ENCODE data around the gene F5.

The F5 gene

DNA sequence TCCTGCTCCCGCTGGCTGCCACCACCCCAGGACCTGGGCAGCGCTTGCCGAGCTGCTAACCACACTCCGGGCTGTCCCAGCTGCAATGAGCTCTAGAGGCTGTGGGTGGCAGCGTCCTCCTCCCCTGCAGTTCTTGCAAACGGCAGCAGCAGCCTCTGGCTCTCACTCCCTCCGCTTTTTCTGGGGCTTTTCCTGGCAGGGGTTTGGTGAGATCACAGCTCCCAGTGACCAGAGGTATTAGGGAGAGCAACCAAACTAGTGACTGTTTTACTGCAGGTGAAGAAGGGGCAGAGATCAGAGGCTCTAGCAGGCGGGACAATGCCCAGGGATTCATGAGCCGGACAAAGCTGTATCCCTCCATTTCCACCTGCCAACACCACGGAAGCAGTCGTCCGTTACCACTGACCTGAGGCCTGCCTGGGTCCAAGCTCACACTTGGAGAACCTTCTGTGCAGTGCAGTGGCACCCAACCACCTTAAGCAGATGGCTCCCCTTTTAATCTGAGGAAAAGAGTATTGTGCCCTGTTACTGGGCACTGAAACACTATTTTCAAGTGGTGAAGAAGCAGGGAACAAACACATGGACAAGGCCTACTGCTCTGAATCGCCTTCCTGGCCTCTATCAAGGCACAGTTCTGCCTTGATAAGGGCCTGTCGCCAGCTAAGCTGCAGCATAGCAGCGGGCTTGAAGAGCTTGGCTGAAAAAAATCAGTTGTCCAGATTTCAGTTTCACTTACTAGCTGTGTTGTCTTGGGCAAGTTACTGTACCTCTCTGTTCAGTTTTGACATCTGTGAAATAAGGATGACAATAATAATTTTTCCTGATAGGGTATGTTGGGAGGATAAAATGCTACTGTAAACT is at the start of gene F5:
Gene F5 (minus strand): TSS at position 87 of the 861 bp plus-strand sequence. CDS start 95 bp downstream, outside the sequence.
- no peak for DNase-seq

DNA sequence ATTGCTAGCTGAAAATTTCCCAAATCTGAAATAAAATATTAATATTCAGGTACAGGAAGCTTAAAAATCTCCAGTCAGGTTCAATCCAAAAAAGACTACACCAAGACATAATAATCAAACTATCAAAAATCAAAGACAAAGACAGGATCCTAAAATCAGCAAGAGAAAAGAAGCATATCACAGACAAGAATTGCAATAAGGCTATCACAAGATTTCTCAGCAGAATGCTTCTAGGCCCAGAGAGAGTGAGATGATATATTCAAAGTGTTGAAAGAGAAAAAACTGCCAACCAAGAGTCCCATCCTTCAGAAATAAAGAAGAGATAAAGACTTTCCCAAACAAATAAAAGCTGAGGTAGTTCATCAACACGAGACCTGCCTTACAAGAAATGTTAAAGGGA is 48.6 kb upstream of the F5 start:
- no peak for DNase-seq

GRCh38 chr1:169634145-169634544 is 47.9 kb upstream of the F5 start:
- DNase-seq, result no peak

GRCh38 chr1:169631249-169631648 is 45.0 kb upstream of the F5 start:
- DNase-seq, result no peak

DNA sequence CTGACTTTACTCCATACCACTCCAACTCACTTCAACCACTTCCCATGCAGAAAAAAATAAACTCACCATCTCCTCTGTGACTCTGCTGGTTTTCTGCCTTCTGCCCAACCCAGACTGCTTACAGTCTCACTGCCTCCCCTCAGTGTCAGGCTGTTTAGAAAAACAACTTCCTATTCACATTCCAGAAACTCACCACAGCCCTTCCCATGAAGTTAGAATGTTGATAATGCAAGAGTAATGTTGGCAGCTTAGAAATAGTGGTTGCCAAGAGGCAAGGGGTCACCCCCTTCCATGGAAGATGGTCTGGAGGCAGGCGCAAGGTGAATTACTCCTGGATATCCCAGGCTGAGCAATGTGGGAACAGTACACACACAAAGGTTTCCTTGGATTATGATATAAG is 43.7 kb upstream of the F5 start, which contains the start of gene SELP:
Gene SELP (minus strand): TSS at position 119 of the 400 bp plus-strand sequence. CDS start 50 bp downstream, at position 69.
- no peak for DNase-seq

DNA sequence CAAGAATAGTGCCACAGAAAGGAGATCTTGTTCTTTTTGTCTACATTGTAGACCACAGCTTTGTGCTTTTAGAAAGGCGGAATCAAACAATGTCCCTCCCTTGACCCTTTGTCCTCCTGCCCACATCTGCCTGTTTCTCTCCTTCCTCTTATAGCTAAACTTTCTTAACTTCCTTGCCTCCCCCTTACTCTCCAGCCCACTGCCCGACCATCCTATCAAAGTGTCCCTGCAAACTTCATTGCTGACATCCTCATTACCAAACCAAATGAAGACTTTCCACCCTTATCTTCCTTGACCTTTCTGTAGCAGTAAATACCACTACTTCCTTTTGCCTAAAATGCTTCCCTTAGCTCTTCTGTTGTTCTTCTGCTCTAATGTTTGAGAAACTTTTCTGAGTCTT is 38.6 kb upstream of the F5 start:
- DNase-seq, result no peak

DNA sequence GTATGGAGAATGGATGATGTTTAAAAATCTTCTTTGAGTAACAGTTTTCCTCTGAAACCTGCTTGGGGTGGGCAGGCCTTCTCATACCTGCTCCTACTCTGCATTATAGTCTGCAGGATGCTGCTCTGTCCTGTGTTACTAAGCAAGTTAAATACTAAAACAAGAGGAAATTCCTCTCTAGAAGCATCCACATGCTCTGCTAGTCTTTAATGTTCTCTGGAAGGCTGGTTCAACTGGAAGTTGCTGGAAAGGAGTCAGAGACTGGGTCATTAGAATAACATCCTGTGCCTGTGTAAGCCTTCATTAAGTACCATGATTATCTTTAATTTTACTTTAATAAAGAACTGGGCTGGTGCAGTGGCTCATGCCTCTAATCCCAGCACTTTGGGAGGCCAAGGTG is 37.8 kb upstream of the F5 start:
- DNase-seq, result no peak

DNA sequence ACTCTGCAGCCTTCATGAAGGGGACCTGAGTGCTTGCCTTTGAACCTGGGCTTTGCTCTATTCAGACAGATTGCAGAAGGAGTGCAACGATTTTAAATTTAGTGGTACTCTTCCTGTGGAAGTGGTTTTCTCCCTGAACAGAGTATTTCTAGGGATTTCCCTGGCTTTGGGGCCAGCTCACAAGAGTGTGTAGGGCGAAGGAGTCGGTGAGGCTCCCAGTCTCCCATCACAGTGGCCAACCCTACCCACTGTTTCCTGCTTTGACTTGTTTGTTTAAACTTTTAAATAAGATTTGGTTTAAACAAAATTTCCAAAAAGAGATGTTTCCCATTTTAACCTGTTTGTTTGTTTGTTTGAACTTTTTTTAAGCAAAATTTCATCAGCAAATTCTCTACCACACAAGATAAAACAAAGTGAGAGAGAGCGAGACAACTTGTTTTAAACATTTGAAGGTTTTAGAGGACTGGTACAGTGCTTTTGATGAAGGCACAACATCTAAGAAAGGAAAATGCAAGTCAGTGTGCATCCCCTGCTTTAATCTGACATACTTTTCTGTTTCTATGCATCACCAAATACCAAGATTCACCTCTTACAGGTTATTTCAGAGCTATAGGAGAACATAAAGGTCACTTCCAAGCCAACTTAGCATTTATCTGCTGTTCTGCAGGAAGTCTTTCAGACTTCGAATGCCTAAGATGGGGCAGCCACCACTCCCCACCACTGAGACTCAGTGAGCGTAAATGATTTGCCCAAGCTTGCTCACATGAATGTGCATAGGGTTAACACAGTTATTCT is 37.0 kb upstream of the F5 start:
- no peak for DNase-seq

DNA sequence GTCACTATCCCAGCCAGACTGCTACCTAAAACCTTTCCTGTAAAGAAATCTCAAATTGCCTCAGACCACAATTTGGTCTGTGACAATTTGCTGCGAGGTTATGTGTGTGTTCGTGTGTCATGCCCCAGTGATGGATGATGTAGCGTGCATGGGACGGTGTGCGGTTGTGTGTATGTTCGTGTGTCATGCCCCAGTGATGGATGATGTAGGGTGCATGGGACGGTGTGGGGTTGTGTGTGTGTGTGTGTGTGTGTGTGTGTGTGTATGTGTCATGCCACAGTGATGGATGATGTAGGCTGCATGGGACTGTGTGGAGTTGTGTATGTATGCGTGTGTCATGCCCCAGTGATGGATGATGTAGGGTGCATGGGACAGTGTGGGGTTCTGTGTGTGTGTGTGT is 34.3 kb upstream of the F5 start:
- no peak for DNase-seq

GRCh38 chr1:169618367-169618766 is 32.1 kb upstream of the F5 start:
- no peak for DNase-seq

DNA sequence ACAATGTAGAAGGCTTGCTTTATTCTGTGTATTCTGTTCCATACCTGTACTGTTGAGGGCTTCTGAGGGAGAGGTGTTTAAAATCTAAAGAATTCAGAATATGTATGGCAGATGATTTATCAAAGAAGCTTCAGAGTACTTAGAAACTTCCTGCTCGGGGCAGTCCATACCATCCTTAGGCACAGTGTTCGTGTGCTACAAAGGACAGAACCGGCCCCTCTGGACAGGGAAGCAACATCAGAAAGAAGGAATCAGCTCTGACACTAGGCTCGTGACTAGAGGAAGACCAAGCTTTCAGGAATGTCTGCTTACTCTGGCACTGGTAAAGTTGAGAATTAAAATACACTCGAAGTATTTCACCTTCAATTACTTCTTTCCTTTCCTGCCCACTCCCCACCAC is 29.5 kb upstream of the F5 start:
- no peak for DNase-seq

DNA sequence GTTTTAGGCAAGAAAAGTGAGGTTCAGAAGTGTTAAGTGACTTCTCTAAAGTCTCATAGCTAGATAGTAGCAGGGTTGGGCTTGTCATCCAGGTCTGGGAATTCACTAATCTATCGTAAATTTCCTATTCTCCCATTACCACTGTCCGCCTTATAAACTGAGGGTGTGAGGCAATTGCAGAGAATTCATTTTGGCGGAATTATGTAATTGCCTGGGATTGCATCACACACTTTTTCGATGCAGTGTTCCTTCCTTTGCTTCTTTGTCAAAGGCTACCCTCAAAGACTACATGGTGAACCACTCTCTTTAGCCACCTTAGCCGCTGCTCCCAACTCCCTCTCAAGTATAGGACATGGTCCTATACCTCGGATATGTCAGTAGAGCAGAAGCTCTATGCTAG is 24.6 kb upstream of the F5 start:
- DNase-seq, result no peak

- DNase-seq, result no peak
Measured at GRCh38 chr1:169610108-169610507, 23.8 kb upstream of the F5 start.

DNA sequence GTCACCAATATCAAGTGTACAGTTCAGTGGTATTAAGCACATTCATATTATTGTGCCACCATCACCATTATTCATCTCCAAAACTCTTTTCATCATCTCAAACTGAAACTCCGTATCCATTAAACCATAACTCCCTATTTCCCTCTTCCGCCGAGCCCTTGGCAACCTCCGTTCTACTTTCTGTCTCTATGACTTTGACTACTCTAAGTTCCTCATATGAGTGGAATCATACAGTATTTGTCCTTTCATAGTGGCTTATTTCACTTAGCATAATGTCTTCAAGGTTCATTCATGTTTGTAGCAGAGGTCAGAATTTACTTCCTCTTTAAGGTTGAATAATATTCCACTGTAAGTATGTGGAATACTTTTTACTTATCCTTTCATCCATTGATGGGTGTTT is 21.9 kb upstream of the F5 start:
- no peak for DNase-seq

DNA sequence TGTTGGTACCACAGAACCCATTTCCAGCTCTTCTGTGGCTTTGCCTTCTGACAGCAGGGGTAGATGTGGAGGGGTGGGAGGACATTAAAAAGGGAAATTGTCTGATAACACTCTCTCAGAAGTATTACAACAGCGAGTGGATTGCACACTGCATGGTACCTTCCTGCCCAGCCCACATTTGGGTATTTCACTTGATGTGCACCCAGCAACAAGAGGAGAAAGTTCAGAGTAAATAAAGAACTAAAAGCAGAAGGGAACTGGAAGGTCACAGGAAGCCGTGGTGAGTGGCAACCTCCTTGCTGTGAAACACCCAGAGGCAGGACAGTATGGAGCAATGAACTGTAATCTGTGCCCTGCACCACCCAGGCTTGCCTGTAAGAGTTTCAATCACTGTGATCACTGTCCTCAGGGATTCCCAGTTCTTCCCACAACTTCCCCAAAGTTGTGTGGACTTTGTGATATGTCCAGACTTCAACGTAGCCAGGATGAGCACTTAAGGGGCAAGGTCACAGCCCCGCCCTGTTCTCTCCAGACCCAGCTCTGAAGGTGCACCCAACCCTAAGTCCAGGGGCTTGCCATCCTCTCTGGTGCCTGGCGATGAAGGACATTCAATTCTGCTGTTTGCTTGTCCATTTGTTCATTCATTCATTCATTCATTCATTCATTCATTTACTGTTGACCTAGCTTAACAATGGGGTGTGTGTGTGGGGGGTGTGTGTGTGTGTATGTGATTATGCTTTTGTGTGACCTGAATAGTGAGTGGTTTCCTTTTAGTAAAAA is 18.7 kb upstream of the F5 start:
- DNase-seq, result no peak

DNA sequence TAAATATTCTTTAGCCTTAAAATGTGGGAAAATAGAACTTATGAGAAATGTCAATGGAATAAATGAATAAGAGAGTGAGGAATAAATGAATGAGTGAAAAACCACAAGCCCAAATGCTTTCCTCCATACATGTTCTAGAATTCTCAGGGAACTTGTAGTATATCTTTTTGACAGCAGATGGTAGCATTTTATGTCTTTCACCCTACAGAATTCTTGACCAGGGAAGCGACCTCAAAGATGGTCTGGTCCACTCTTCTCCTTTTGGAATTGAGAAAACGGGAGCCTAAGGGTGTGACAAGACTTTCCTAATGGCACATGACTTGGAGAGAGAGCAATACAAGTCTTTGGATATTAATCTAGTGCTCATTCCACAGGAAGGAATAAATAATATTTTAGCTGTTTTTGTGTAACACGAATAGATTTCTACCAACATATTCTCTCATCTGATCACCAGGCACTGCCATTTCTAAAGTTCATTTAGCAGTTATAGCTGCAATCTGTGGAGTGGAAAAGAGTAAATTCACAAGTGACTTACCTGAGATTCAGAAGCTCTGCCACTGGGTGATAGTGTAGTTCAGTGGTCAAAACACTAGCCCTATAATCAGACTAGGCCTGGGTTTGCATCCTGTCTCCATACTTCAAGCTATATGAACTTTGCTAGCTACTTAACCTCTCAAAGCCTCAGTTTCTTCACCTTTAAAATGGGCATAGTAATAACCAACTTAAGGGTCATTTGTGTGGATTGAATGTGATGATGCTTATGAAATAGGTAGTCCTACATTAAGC is 15.0 kb upstream of the F5 start:
- no peak for DNase-seq

GRCh38 chr1:169595764-169596711 is 9.8 kb upstream of the F5 start:
- no peak for DNase-seq

DNA sequence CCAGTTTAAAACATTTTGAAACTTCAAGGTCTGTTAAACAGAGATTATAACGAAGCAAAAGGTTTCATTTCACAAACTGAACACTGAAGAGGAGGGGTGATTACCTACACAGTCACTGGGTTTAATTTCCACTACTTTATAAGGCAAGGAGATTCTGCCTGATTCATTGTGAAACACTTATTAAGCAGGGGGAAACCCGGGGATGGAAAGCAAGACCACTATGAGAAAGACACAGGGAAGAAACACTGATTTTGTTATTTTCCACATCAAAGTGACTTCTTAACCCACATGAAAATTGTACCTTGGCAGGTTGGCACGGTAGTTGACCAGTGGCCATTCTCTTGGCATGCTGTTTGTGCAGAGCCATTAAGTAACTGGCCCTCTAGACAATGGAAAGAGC is 8.1 kb upstream of the F5 start:
- no peak for DNase-seq

GRCh38 chr1:169590932-169591331 is 4.7 kb upstream of the F5 start:
- DNase-seq, result no peak

- DNase-seq, result no peak
Measured at GRCh38 chr1:169588785-169589485, 2.7 kb upstream of the F5 start.

DNA sequence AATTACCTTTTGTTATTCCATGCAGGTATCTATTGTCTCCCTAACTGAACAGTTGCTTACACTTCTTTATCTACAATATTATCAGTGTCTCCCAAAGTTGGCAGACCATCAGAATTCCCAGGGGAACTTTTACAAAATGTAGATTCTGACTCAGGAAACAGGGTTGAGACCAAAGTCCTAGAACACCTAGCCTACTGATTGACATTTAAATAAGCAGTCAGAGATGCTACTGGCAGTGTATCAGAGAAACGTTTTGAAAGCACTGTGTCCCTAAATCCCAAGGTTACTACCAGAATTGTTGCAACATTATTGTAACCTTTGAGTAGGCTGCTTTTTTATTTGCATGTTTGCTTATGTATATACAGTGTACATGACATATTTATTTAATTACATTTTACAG is 1.8 kb upstream of the F5 start:
- no peak for DNase-seq

All from NK-92 treated with Interleukin-12 subunit alpha and Interleukin-12 subunit beta, amount 100 ng/mL, for 24 hours (cell line).